HG02973 (cell line): Measurements from ENCODE around the gene HOMER1.

Experiments used
- ATAC-seq: cut with Tn5 transposase; IDR thresholded peaks from one replicate; pipeline ENCODE4 v1.9.1; 2021; ENCODE audit warnings: moderate library complexity; ENCODE audit not compliant: unreplicated experiment

HOMER1 gene

GRCh38 chr5:79329453-79329852 is 184.5 kb downstream of the HOMER1 start:
- no peak for ATAC-seq
